ENCODE results near the gene ALG14.

GRCh38 chr1:95080446-95080845 lies 7.7 kb upstream of the ALG14 start:
- TF ChIP-seq POLR2A (IDR thresholded peaks at IDR 0.05; ENCODE audit: low read depth, low read length) (no peak), TAF1 (IDR thresholded peaks at IDR 0.05; ENCODE audit: borderline replicate concordance, low read depth, low read length) (no peak)
